SIG-M5 treated with dmso at 0.1 percent for 504 hours (cell line): ENCODE measurements around the gene CGNL1.

Experiments
- DNase-seq: peaks from one replicate; lab custom pipeline; 2025; ENCODE audit not compliant: unreplicated experiment; lab: John Stamatoyannopoulos, UW

Gene CGNL1

DNA sequence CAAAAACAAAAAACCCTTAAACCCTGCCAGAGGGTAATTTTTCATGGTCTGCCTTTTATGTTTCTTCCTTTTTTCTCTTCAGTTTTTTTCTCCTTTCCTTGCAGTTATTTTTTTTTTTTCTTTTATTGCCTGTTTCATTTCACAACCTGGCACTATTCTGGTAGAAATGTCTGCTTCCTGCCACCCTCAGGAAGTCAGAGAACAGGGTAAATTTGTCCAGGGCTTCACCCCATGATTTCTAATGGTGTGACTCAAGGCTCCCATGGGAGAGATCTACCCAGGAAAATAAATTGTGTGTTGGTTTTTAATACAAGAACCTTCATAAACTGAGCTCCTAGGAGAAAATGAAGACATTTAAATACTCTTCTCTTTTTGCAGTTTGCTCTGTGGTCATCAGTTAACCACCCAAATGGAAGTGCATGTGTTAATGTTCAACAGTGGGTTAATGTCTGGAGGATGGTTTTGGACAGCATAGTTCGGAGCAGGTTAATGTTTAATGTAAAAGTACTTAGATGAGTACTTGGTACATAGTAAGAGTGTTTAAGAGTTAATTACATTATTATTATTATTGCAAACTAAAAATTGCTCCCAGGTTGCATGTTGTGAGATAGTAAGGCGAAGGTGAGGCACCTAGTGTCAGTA is 45.9 kb downstream of the CGNL1 start:
- peak; percentile 55 for DNase-seq

DNA sequence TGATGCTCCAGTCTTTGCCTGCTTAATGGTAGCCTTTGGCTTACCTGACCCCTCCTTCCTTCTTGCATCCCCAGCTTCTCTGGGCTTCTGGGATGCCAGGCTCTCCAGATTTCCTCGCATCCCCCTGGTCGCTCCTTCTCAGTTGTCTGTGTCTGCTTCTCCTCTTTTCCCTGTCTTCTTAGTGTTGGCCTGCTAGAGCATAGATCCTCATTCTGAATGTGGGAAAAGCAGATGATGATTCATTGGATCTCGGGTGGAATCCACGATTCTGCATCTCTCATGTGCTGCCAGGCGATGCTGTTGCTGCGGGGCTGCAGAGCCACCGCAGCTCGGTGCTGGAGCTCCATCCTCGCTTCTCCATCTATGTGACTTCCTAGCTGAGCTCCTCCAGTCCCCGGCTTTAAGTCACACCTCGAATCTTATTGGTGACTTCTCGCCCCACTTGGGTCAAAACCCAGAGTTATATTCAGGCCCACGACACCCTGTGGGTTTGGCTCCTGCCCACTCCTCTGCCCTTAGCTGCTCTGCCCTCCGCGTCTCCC is 47.4 kb downstream of the CGNL1 start:
- no peak for DNase-seq

DNA sequence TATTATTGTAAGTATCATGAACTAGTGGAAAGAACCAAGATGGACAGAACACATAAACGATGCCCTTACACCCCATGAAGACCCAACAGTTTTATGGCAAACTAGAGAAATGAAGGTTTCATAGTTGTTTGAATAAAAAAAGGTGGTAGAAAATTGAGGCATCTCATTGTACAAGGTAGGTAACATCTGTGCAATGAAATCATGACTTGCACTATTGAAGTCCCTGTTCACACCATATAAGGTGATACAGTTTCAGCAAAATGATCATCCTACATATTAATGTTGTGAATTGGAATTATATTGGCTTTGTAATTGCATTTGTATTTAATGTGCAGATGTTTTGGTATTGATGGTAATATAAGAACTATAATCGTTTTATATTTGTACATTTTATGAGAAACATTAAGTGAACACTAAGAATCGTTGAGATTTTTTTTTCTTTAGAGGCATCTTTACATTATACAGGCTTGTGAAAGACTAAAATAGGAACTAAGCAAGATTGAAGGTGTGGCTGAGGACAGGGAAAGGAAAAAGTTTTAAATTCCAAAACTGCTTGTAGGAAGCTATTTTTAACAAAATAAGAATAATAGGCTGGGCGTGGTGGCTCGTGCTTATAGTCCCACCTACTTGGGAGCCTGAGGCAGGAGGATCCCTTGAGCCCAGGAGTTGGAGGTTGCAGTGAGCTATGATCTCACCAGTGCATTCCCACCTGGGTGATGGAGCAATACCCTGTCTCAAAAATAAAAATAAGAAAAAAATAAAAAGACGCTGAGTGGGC is 48.5 kb downstream of the CGNL1 start:
- no peak for DNase-seq

DNA sequence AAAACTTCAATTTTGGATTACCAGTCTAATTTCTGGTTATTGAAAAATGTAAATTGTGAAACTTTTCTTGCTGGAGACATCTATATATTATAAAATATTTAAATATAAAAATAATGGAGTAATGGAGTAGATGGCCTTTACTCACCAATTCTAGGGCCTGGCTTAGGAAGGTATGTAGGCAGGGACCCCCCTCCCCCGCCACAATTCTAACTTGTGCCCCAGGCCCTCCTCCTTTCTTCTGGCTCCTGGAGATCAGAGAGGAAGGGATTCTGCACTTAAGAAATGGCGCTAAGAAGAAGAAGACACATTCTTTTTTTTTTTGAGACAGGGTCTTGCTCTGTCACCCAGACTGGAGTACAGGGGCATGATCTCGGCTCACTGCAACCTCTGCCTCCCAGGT is 49.5 kb downstream of the CGNL1 start:
- DNase-seq, result no peak

DNA sequence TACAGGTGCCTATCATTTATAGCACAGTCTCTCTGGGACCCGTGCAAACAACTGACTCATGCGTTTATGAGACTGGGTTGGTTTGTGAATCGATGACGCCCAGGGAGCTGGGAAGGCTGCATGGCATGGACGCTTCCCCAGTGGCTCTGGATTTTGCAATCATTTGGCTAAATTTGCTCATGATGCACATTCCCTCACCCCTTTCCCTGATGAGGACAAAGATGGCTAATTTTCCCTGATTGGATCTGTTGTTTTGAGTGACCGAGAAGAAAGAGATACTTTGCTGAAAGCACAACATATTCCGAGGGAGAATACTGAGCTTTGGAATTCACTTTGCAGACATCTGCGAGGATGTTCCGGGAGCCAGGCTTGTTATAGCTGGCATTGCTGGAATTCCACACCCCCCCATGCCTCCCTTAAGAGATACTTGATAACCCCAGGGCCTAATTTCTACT is 51.1 kb downstream of the CGNL1 start:
- no peak for DNase-seq

DNA sequence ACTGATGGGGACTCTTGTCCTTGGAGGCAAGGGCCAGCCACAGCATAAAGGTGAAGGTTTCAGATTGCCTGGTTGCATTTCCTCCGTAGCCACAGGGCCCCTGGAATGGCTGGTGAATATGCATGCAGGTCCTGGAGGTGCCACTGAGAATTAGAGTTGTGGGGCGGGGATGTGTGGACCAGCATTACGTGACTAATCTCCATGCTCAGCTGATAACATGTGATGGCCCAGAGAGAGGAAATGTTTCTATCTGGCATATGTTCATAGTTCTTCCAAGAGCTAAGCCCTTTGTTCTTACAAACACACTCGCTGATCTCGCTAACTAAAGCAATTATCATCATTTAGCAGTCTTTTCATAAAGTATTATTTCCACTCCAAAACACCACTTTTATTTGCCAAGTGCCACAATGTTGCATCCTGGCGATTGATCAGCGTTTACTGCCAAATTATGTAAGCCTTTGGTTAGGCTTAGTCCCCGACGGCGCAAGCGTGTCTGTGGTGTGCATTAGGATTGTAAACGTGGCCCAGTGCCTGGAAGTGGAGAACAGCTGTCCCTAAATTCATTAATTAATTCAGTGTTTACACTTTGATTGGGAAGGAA is 55.9 kb downstream of the CGNL1 start:
- DNase-seq, result no peak

DNA sequence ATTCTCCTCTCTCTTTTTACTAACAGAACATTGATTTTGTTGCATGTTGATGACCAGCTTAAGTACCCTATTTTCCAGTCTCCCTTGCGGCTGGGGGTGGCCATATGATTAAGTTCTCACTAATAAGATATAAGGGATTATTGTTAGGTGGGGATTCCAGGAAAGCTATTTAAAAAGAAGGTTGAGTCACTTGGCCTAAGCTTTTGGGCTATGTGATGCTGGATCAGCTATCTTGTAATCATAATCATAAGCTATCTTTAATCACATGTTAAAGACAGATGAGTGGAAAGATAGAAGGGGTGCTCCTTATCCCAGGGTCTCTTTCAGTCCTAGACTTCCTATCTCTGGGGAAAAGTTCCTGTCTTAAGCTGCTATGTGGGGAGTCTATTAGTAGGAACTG is 59.9 kb downstream of the CGNL1 start:
- no peak for DNase-seq

DNA sequence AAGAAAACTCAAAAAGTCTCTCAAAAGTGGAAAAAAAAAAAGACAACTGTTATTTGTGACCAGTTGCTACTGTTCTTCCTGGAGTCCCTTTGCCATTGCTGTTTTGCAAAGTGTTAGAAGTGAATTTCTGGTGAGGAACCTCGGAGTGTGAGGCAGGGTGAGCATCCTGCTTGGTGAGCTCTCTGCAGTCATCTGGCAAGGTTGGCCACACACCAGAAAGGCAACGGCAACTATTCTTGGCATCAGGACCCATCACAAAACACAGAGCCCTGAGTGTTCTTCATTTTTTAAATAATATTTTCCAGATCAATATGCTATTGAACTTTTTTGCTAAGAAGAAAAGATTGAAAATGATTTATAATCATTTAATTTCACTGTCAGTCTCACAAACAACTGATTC is 60.7 kb downstream of the CGNL1 start:
- no peak for DNase-seq

DNA sequence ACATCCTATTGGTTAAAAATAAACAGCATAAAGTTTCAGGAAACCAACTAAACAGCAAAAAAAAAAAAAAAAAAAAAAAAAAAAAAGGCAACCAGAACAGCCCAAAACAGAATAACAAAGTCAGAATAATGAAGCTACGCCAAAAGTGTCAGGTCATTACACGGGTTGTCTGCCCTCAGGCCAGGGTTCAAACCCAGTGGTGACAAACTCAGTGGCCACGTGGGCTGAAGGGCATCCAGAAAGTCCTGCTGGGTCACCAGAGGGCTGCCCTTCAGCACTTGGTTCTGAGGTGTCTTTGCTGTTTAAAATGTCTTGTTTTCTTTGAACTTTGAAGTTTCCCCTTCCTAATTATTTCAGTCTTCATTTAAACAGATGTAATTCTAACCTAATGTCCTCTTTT is 61.3 kb downstream of the CGNL1 start:
- DNase-seq, result no peak

DNA sequence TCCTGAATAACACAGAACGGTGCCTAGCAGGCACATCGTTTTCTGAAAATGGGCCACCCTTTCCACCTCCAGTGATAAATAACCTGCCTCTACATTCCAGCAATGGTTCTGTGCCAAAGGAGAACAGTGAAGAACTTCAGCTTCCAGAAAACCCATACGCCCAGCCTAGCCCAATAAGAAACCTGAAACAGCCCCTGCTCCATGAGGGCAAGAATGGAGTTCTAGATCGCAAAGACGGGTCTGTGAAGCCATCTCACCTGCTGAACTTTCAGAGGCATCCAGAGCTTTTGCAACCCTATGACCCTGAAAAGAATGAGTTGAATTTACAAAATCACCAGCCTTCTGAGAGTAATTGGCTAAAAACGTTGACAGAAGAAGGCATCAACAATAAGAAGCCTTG is 61.9 kb downstream of the CGNL1 start:
- no peak for DNase-seq

DNA sequence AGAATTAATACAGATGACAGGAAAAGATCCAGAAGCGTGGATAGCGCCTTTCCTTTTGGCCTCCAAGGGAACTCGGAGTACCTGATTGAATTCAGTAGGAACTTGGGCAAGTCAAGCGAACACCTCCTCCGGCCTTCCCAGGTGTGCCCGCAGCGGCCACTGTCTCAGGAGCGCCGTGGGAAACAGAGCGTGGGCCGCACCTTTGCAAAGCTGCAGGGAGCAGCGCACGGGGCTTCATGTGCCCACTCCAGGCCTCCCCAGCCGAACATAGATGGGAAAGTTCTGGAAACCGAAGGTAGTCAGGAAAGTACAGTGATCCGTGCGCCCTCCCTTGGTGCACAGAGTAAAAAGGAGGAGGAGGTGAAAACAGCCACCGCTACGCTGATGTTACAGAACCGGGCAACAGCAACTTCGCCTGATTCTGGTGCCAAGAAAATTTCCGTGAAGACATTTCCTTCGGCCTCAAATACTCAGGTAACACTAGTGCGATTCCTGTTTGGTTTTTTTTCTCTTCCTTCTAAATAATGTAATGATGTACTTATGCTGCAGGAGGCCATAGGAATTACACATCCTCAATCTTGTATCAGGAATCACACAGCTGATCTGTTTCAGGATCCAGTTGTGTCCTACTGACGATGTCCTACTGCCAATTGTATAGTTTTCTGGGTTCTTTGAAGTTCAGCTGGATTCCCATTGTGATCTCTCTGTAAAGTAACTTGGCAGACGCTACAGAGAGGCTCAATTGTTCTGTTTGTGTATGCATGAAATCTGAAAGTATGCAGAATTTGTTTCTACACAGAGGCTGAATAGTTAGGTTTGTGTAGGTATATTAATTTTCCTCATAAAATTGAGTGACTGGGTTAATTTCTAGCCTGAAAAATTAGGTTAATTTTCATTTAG is 63.1 kb downstream of the CGNL1 start:
- no peak for DNase-seq

DNA sequence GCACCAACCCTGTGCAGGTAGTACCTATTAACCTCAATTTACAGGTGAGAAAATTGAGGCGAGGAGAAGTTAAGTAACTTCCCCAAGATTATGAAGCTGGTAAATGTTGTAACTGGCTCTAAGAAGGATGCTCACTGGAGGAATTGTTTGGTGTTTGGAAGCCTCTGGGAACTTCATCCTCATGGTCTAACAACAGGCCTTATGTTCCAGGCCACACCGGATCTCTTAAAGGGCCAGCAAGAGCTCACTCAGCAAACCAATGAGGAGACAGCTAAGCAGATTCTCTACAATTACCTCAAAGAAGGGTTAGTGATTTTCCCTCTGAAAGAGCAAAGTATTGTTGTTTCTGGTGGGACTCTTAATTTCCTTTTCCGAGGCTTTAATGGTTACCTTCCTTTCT is 63.9 kb downstream of the CGNL1 start:
- no peak for DNase-seq

DNA sequence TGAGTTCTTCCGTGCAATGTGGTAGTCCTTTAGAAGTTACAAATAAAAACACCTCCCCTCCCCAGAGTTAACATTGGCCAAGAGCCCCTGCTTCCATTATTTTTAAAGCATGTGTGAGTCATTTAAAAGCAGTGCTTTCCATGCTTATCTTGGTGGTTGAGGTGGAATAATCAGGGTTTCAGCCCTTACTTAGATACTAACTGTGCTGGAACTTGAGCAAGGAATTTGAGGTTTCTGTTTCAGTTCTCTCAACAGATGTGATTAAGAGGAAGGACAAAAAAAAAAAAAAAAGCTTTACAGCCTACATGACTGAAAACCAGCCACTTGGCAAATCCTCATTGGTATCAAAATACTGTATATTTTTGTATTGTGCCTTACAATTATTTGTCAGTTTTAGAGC is 64.5 kb downstream of the CGNL1 start:
- DNase-seq, result peak; percentile 53

DNA sequence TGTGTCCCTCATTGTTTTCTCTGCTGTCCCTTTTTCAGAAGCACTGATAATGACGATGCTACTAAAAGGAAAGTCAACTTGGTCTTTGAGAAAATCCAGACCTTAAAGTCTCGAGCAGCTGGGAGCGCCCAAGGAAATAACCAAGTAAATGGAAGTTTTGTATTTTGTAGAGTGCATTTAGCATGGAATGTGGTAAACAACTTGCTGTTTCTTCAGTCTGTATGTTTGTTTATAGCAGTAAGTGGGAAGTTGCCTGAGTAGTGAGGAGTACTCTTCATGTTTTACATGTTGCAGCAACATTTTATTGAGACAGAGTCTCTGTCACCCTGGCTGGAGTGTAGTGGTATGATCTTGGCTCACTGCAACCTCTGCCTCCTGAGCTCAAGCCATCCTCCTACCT is 66.0 kb downstream of the CGNL1 start:
- no peak for DNase-seq

DNA sequence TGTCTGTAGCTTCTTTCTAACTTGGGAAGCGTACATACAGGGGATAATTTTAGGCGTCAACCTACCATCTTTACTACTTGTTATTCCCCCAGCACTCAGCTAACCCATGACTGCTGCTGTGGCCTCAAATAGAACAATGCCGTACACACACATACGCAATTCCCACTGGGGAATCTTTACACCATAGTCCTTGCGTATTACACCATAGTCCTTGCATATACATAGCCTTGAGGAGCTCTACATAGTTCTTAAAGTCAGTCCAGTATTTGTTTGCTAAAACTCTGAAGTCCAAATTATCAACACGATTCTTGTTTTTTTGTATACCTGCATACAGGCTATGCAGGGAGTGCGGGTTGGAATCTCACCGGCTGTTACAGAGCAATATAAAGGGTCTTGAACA is 67.2 kb downstream of the CGNL1 start:
- no peak for DNase-seq

DNA sequence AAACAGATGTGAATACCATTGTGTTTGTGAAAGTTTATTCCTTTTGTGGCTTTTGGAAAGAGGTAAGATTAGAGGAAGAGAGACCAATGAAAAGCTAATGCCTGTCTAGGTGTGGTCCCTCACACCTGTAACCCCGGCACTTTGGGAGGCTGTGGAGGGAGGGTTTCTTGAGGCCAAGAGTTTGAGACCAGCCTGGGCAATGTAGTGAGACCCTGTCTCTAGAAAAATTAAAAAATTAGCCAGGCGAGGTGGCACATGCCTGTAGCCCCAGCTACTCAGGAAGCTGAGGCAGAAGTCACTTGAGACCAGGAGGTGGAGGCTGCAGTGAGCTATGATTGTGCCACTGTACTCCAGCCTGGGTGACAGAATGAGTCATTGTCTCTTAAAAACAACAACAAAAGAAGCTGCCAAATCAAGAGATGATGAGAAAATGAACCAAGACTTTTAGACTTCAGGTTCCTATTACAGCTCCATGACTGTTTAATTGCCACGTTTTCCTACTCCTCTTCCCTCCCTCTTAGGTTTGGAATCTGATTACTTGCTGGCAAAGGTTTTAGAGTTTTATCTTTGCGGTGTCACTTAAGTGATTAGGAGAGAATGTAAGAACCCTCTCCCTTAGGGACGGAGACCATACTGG is 68.7 kb downstream of the CGNL1 start:
- DNase-seq, result no peak

DNA sequence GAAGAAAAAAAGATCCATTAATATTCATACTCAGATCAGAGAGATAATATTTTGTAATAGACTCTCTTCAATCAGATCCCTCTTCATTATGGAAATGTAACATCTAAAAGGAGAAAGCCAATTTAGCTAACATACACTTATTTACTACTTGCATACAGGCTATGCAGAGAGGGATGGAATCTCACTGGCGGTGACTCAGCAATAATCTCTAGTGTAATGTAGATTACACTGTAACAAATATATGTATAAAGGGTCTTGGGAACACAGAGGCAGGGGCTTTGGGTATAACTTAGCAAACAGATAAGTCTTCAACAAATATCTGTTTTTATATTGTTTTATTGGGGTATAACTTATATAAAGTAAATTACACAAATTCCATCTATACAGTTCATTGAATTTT is 69.6 kb downstream of the CGNL1 start:
- DNase-seq, result no peak

DNA sequence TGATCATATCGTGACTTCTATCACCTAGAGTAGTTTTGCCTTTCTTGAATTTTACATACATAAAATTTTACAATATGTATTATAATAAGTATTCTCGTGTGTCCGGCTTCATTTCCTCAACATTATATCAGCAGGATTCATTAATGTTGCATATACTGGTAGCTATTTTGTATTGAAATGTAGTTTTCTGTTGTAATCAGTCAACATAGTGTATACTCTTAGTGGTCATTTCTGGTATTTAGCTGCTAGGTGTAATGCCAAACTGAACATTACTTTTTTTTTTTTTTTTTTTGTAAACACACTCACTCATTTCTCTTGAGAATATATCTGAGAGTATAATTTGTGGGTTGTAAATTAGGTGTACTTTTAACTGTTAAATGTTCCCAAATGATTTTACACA is 70.1 kb downstream of the CGNL1 start:
- no peak for DNase-seq

DNA sequence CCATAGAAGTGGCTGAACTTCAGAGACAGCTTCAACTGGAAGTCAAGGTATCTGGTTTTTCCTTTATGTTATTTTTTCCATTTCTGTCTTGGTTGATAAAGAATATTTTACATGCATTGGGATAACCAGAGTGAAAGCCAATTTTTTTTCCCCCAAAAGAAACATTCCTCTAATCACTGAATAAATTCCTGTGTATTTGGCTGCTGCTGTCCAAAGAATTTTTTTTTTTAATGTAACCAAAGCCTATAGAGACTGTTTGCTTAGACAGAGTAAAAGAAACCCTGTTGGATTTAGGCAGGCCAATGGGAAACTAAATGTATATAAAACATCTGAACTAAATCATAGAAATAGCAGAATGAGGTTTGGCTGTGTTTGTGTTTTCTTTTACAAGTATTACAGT is 75.2 kb downstream of the CGNL1 start:
- no peak for DNase-seq

DNA sequence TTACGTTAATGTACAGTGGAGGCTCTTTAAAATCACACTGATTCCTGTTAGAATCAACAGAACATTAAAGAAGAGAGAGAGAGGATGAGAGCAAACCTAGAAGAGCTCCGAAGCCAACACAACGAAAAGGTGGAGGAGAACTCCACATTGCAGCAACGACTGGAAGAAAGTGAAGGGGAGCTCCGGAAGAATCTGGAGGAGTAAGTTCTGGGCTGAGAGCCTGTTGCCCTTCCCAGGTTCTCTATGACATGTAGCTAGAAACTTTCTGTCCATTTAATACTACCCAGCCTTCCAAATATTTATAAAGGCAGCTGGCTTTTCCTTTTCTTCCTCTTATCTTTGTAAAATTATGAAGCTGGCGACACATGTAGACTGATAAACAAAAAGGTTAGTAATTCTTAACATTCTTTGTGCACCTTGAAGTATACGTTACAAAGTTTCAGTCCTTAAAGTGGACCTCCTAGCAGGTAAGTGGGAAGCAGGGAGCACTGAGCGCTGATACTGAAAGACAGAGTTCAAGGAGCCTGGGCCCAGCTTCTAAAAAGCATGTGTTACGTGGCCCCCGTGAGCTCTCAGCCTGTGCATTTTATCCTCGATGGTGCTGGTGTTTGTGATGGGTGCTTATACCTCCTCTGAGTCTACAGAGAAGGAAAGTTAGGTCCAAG is 75.9 kb downstream of the CGNL1 start:
- no peak for DNase-seq
